GM13977 (cell line): ENCODE measurements around the gene CADM1.

Experiments
- DNase-seq: peaks from one replicate; pipeline ENCODE4 v3.0.0; 2012; ENCODE audit warnings: low spot score
- CTCF ChIP-seq: IDR thresholded peaks from 2 replicates; pipeline ENCODE4 v1.5.1; 2012; ENCODE audit warnings: mild to moderate bottlenecking, control low read depth; ENCODE audit not compliant: insufficient read depth; ENCODE audit errors: extremely low read depth, missing control alignments
- in situ Hi-C: fragments of 300-500 bp; cut with MboI; formaldehyde crosslinking; loops from one replicate; pipeline ENCODE4 v1.12.0; 2022; ENCODE audit warnings: low sequenced_read_pairs, low pct_unique_long_range_greater_than_20kb, mixed read lengths, inconsistent platforms; ENCODE audit not compliant: unreplicated experiment

CADM1 gene

GRCh38 chr11:115141231-115142114 lies 362.7 kb downstream of the CADM1 start:
- DNase-seq: no peak
- no peak for TF ChIP-seq CTCF
- in situ Hi-C loops: no loop called here

GRCh38 chr11:115135936-115136335 lies 368.3 kb downstream of the CADM1 start:
- DNase-seq: no peak
- TF ChIP-seq CTCF: no peak
- in situ Hi-C loops: no loop called here

- no peak for DNase-seq
- no peak for TF ChIP-seq CTCF
- in situ Hi-C loops: no loop called here
These were observed 369.3 kb downstream of the CADM1 start for GRCh38 chr11:115134926-115135325.

GRCh38 chr11:115133475-115134209 lies 370.6 kb downstream of the CADM1 start:
- no peak for DNase-seq
- no peak for TF ChIP-seq CTCF
- in situ Hi-C loops: no loop called here

GRCh38 chr11:115132436-115133228 lies 371.6 kb downstream of the CADM1 start:
- DNase-seq: peak; percentile 52
- TF ChIP-seq CTCF: peak; percentile 69
- in situ Hi-C loops: no loop called here
